Natural killer cell (primary cell): ENCODE results near the gene ADI1. TPM values are rescaled to one million over a fixed set of nuclear protein-coding genes. Genes with fewer than 3 reads are reported as not detected.
"Not testable (repeated sequence)": the region's sequence is repeated elsewhere in the genome, so short reads cannot be mapped to it uniquely, and the experiment has no call there.

Source experiments
- ATAC-seq, 3 donors: fragments of 150-1000 bp in 2 of 3; fragments of 200-7000 bp in 1 of 3; cut with Tn5 transposase; 1 replicate in 1 of 3; 2 replicates in 2 of 3; pipeline ENCODE4 v1.10.0; 2021; ENCODE audit warnings: mild to moderate bottlenecking in 2 of 3, moderate library complexity in 2 of 3
- DNase-seq, 2 donors: peaks; one replicate each; pipeline versions ENCODE4 v3.0.0 to v3.0.0-alpha.2; 2013 to 2021; ENCODE audit warnings: mixed read lengths in 1 of 2
- H3K27ac ChIP-seq: one replicate; pipeline ENCODE4 v1.5.1; 2013; ENCODE audit warnings: mild to moderate bottlenecking, low read length
- H3K27me3 ChIP-seq: one replicate; pipeline ENCODE4 v1.6.1; 2013; ENCODE audit warnings: low read length; ENCODE audit not compliant: control insufficient read depth, insufficient read depth
- H3K36me3 ChIP-seq: one replicate; pipeline ENCODE4 v1.6.1; 2013; ENCODE audit warnings: low read length; ENCODE audit not compliant: control insufficient read depth, insufficient read depth
- H3K4me1 ChIP-seq: one replicate; pipeline ENCODE4 v1.6.1; 2013; ENCODE audit warnings: low read length; ENCODE audit not compliant: control insufficient read depth, insufficient read depth
- H3K4me3 ChIP-seq: one replicate; pipeline ENCODE4 v1.5.1; 2013; ENCODE audit warnings: low read length
- H3K9me3 ChIP-seq: one replicate; pipeline ENCODE4 v1.6.1; 2013; ENCODE audit warnings: low read length; ENCODE audit not compliant: control insufficient read depth, insufficient read depth
- H3K27ac Mint-ChIP-seq, 2 donors: one replicate each; pipeline ENCODE4 v1.8.0; 2022; ENCODE audit warnings: mild to moderate bottlenecking in 2 of 2, mixed read lengths in 2 of 2, moderate library complexity in 1 of 2
- H3K27me3 Mint-ChIP-seq, 2 donors: one replicate each; pipeline ENCODE4 v1.8.0; 2022; ENCODE audit warnings: low read depth in 2 of 2, mixed read lengths in 2 of 2
- H3K36me3 Mint-ChIP-seq: one replicate; pipeline ENCODE4 v1.8.0; 2022; ENCODE audit warnings: mixed read lengths
- H3K4me1 Mint-ChIP-seq, 2 donors: one replicate each; pipeline ENCODE4 v1.8.0; 2022; ENCODE audit warnings: mixed read lengths in 2 of 2
- H3K4me3 Mint-ChIP-seq: one replicate; pipeline ENCODE4 v1.8.0; 2022; ENCODE audit warnings: mild to moderate bottlenecking, moderate library complexity, mixed read lengths
- H3K9me3 Mint-ChIP-seq, 2 donors: one replicate each; pipeline ENCODE4 v1.8.0; 2022; ENCODE audit warnings: mixed read lengths in 2 of 2
- WGBS: methylation state at CpG from one replicate; pipeline ENCODE4 v1.1.7; 2013; ENCODE audit warnings: missing lambda C conversion rate; ENCODE audit not compliant: insufficient coverage; 5-methylcytosine and 5-hydroxymethylcytosine counted together
- intact Hi-C: fragments of 100-400 bp; cut with micrococcal nuclease; formaldehyde crosslinking; loops from one replicate; pipeline ENCODE4 v1.14.2; 2022
- total RNA-seq, 4 donors: library from RNA; stranded (reverse); fragments of 120-200 nt in 1 of 4; gene quantifications; one replicate each; pipeline versions ENCODE4 v1.2.3 to v1.2.4, GENCODE V29; 2013 to 2022
- TF ChIP-seq, protein P1 (sequence below): fragments of 200-600 bp; IDR thresholded peaks from one replicate; pipeline ENCODE4 v1.8.0; 2022; ENCODE audit warnings: antibody characterized with exemption

ADI1 gene
- total RNA-seq, 3 donors from 2014 or later (not counting 1 experiment from before 2014, with no cell fraction given) = 15.9 to 23.0 (median 17.4) TPM

DNA sequence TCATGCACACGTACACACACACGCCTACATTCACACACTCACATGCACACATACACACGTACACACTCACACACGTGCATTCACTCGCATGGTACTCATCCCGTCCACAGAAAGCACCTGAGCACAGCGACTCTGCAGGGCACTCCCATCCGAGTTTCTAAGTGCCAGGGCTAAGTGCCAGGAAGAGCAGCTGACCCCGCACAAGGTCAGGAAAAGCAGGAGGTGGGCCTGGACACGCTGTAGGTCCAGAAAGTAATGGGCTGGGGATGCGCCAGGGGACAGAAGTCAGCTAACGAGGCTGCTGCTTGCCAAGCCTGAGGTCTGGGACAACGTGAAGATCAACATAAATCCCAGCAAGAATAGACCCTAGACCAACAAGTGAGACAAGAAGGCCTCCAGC is 15.8 kb downstream of the ADI1 start:
- Histone ChIP-seq H3K27ac (no peak overlapping the region), H3K27me3 (no peaks in the 10 kb centered on the region), H3K9me3 (peaks cover 1% of the 10 kb centered on the region), H3K4me3 (no peak overlapping the region), H3K4me1 (no peaks in the 10 kb centered on the region), H3K36me3 (peaks cover 14% of the 10 kb centered on the region)
- Mint-ChIP-seq H3K36me3 (peaks cover 19% of the 10 kb centered on the region), H3K4me3 (no peak overlapping the region), H3K4me1 (no peaks in the 10 kb centered on the region), H3K27ac (no peak overlapping the region), H3K27me3 (no peaks in the 10 kb centered on the region), H3K9me3 (no peaks in the 10 kb centered on the region)
- intact Hi-C loops = no loop called here
- no peak for ATAC-seq
- 91% methylated on average over 13 of the region's 13 CpGs for WGBS
- TF ChIP-seq, protein P1, sequence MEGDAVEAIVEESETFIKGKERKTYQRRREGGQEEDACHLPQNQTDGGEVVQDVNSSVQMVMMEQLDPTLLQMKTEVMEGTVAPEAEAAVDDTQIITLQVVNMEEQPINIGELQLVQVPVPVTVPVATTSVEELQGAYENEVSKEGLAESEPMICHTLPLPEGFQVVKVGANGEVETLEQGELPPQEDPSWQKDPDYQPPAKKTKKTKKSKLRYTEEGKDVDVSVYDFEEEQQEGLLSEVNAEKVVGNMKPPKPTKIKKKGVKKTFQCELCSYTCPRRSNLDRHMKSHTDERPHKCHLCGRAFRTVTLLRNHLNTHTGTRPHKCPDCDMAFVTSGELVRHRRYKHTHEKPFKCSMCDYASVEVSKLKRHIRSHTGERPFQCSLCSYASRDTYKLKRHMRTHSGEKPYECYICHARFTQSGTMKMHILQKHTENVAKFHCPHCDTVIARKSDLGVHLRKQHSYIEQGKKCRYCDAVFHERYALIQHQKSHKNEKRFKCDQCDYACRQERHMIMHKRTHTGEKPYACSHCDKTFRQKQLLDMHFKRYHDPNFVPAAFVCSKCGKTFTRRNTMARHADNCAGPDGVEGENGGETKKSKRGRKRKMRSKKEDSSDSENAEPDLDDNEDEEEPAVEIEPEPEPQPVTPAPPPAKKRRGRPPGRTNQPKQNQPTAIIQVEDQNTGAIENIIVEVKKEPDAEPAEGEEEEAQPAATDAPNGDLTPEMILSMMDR = no peak
- no peak for DNase-seq

DNA sequence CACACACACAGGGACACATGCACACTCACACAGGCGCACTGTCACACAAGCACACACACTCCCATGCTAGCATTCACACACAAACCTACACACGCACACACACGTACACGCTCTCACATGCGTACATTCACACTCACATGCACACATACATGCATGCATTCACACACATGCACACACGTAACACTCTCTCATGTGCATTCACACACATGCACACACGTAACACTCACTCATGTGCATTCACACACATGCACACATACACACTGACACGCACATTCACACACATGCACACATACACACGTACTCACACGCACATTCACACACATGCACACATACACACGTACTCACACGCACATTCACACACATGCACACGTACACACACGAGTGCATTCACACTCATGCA is 16.3 kb downstream of the ADI1 start:
- peaks cover 17% of the 10 kb centered on the region for H3K36me3 ChIP-seq
- ATAC-seq = no peak
- no peak overlapping the region for H3K4me3 ChIP-seq
- peaks cover 15% of the 10 kb centered on the region for H3K36me3 Mint-ChIP-seq
- 89% methylated on average over 14 of the region's 14 CpGs for WGBS
- H3K4me3 Mint-ChIP-seq = no peak overlapping the region
- no peaks in the 10 kb centered on the region for H3K4me1 ChIP-seq
- no peaks in the 10 kb centered on the region for H3K27me3 ChIP-seq
- H3K4me1 Mint-ChIP-seq = no peaks in the 10 kb centered on the region
- TF ChIP-seq, protein P1 = no peak
- no peaks in the 10 kb centered on the region for H3K9me3 ChIP-seq
- no peaks in the 10 kb centered on the region for H3K27me3 Mint-ChIP-seq
- DNase-seq = no peak
- intact Hi-C loops = no loop called here
- no peaks in the 10 kb centered on the region for H3K9me3 Mint-ChIP-seq
- H3K27ac ChIP-seq = no peak overlapping the region
- H3K27ac Mint-ChIP-seq = no peak overlapping the region

DNA sequence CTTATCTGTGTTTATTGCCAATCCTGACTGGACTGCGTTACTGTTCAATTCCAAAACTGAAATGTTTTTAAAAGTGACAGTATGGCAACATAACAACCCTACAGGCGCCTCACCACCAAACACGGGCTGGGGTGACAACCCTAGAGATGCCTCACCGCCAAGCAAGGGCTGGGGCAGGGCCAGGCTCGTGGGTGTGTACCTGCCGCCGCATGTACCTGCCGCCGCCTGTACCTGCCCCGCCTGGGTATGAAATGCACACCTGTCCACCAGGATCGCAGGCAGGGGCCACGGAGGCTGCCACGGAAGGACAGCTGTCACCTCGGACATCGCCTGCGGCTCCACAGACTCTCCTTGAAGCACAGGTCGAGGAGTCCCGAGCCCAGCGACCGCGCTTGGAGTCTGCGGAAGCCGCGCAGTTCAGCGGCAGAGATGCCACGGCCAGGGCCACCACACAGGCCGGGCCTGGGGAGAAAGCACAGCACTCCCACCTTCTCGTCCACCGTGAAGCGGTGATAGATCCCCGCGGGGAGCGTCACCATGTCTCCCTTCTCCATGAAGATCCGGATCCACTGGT is 18.9 kb downstream of the ADI1 start:
- ATAC-seq (no peak), DNase-seq (no peak)
- TF ChIP-seq, protein P1 = no peak
- no peak overlapping the region for H3K4me3 Mint-ChIP-seq
- 97% methylated on average over 34 of the region's 34 CpGs for WGBS
- no peak overlapping the region for H3K4me3 ChIP-seq
- no peaks in the 10 kb centered on the region for H3K4me1 Mint-ChIP-seq
- H3K27me3 ChIP-seq = no peaks in the 10 kb centered on the region
- H3K9me3 Mint-ChIP-seq = no peaks in the 10 kb centered on the region
- H3K4me1 ChIP-seq = no peaks in the 10 kb centered on the region
- H3K9me3 ChIP-seq = no peaks in the 10 kb centered on the region
- no peak overlapping the region for H3K27ac ChIP-seq
- no peaks in the 10 kb centered on the region for H3K27me3 Mint-ChIP-seq
- no peak overlapping the region for H3K27ac Mint-ChIP-seq
- H3K36me3 Mint-ChIP-seq = peaks cover 7% of the 10 kb centered on the region
- H3K36me3 ChIP-seq = peaks cover 17% of the 10 kb centered on the region
- intact Hi-C loops = no loop called here

DNA sequence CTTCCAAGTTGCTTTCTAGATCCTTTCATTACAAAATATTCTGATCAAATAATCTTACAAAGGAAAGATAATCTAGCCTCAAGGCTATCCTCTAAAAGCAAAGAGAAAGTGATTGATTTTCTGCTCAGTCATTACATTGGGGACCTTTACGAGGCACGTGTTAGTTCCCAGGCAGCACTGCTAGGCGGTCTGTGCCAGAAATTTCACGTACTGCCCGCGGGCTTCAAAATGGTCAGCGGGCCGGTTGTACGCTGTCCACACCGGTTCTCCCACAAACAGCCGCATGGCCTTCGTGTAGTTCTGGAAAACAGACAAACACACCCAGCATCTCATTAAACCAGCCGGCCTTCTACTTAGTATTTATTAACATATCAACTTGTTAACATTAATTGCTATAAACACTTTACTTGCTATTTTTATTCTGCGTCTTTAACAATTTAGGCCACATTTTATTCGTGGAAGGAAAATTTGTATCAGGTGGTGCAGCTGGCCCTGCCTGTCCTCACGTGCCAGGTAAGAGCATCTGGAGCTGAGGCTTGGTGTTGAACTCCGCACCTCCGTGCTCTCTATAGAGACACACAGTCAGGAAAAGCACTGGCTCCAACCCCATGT is 20.4 kb downstream of the ADI1 start:
- Histone ChIP-seq H3K4me3 (no peak overlapping the region), H3K27ac (no peak overlapping the region), H3K4me1 (no peaks in the 10 kb centered on the region), H3K36me3 (peaks cover 17% of the 10 kb centered on the region), H3K9me3 (no peaks in the 10 kb centered on the region), H3K27me3 (no peaks in the 10 kb centered on the region)
- H3K27me3 Mint-ChIP-seq = no peaks in the 10 kb centered on the region
- H3K36me3 Mint-ChIP-seq = peaks cover 7% of the 10 kb centered on the region
- intact Hi-C loops = no loop called here
- TF ChIP-seq, protein P1 = no peak
- H3K4me1 Mint-ChIP-seq = no peaks in the 10 kb centered on the region
- WGBS = 98% methylated on average over 18 of the region's 18 CpGs
- no peak overlapping the region for H3K27ac Mint-ChIP-seq
- H3K9me3 Mint-ChIP-seq = no peaks in the 10 kb centered on the region
- no peak overlapping the region for H3K4me3 Mint-ChIP-seq
- DNase-seq (no peak), ATAC-seq (no peak)

DNA sequence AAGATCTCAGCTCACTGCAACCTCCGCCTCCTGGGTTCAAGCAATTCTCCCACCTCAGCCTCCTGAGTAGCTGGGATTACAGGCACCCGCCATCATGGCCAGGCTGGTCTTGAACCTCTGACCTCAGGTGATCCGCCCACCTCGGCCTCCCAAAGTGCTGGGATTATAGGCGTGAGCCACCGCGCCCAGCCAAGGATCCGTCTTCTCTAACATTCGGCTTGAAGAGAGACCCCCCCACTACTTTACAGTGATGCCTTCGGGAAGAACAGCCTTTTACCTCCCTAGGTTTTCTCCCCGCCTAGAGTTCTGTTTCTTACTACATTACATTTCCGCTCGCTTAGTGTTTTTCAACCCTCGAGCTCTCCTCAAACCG is 22.6 kb downstream of the ADI1 start:
- H3K27ac Mint-ChIP-seq, H3K9me3 Mint-ChIP-seq, H3K4me1 ChIP-seq, H3K27me3 ChIP-seq, H3K27ac ChIP-seq, H3K4me1 Mint-ChIP-seq, DNase-seq, intact Hi-C loops, H3K9me3 ChIP-seq, H3K4me3 ChIP-seq, H3K27me3 Mint-ChIP-seq, ATAC-seq, H3K36me3 Mint-ChIP-seq, H3K4me3 Mint-ChIP-seq: not testable (repeated sequence)
- peaks cover 17% of the 10 kb centered on the region for H3K36me3 ChIP-seq
- WGBS = 96% methylated on average over 15 of the region's 15 CpGs
